Upper lobe of left lung (tissue), 4 donors: ENCODE data around the gene ABCA12.

Experiments
- POLR2A ChIP-seq, 4 donors: fragments of 450-650 bp; IDR thresholded peaks; one replicate each; pipeline ENCODE4 v1.5.1; 2016 to 2017; ENCODE audit warnings: antibody characterized with exemption in 4 of 4, mild to moderate bottlenecking in 2 of 4
- POLR2AphosphoS5 ChIP-seq, 2 donors: sonication (generic); formaldehyde crosslinking; IDR thresholded peaks; one replicate each; pipeline ENCODE4 v1.5.1; 2017; ENCODE audit warnings: antibody characterized with exemption in 2 of 2
- TF ChIP-seq, protein P1 (sequence below), 6 experiments: fragments of 450-650 bp in 4 of 6; fragments of 200-600 bp in 2 of 6; sonication (generic) in 2 of 6; IDR thresholded peaks; one replicate each; pipeline ENCODE4 v1.5.1; 2016 to 2019; ENCODE audit warnings: antibody characterized with exemption in 6 of 6

DNA sequence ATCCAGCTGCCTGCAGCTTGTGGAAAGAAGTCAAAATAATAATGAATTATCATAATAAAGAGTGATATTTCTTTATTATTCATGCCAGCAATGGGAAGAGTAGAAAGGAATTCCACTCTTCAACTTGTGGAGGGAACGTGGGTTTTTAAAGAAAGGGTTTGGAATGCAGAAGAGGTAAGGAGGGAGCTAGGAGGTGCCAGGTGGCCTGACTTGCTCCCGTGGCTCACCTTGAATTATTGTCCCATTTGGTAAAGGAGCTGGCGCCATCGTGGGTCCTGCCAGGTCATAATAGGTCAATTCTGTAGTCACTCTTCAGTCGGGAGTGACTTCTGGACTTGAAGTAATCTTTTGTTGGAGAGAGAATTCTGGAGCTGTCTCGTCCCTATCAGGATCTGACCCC lies 233.8 kb downstream of the ABCA12 start:
- TF ChIP-seq POLR2AphosphoS5 (IDR thresholded peaks at IDR 0.05) = no peak
- TF ChIP-seq POLR2A (IDR thresholded peaks at IDR 0.05) = no peak
- TF ChIP-seq, protein P1, sequence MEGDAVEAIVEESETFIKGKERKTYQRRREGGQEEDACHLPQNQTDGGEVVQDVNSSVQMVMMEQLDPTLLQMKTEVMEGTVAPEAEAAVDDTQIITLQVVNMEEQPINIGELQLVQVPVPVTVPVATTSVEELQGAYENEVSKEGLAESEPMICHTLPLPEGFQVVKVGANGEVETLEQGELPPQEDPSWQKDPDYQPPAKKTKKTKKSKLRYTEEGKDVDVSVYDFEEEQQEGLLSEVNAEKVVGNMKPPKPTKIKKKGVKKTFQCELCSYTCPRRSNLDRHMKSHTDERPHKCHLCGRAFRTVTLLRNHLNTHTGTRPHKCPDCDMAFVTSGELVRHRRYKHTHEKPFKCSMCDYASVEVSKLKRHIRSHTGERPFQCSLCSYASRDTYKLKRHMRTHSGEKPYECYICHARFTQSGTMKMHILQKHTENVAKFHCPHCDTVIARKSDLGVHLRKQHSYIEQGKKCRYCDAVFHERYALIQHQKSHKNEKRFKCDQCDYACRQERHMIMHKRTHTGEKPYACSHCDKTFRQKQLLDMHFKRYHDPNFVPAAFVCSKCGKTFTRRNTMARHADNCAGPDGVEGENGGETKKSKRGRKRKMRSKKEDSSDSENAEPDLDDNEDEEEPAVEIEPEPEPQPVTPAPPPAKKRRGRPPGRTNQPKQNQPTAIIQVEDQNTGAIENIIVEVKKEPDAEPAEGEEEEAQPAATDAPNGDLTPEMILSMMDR (IDR thresholded peaks at IDR 0.05) = no peak
